NCI-H2029 (cell line): Measurements from ENCODE around the gene ZNF292.
"Not testable (repeated sequence)": the region's sequence is repeated elsewhere in the genome, so short reads cannot be mapped to it uniquely, and the experiment has no call there.

Source experiments
- DNase-seq: peaks from one replicate; lab custom pipeline; 2025; lab: John Stamatoyannopoulos, UW

Gene ZNF292

GRCh38 chr6:87164004-87164403, 8.6 kb downstream of the ZNF292 start:
- DNase-seq, result no peak

- no peak for DNase-seq
These were observed 9.1 kb downstream of the ZNF292 start for GRCh38 chr6:87164506-87164905.

DNA sequence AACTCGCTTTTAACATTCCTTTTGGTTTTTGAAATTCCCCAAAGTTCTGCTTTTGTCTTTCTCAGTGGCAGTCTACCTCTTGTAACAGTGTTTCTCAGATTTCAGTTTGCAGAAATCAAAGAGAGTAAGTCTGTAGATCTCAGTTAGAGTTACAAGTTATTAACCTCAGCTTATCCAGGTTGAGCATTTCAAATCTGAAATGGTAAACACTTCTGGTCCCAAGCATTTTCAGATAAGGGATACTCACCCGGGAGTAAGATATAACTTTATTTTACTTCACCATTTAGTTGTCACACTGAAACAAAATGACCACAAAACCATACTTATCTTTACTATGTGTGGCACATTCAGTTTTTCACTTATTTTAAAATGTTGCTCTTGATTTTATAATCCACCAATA, 9.8 kb downstream of the ZNF292 start:
- no peak for DNase-seq

- DNase-seq, result no peak
These were observed 16.7 kb downstream of the ZNF292 start for GRCh38 chr6:87171938-87172633.

DNA sequence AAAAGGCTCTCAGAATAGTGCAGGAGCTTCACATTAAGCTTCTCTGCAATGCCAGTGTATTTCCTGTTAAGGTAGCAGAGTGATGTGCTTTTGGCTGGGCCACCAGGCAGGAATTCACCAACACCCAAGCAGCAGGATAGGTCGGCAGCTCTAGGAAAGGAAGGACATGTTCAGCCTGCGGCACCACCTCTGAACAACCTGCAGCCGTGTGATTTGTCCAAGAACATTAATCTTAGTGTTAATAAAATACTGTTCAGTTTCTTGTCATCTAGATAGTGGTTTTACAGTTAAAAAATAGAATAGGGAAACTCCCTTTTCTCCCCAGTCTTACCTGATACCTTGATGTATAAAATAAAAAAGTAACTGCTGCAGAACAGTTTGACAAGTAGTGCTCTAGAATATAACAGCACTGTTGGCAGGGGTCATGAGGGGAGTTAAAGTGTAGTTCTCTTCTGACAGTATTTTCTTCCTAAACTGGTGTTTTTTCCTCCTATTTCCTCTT, 18.8 kb downstream of the ZNF292 start:
- no peak for DNase-seq

DNA sequence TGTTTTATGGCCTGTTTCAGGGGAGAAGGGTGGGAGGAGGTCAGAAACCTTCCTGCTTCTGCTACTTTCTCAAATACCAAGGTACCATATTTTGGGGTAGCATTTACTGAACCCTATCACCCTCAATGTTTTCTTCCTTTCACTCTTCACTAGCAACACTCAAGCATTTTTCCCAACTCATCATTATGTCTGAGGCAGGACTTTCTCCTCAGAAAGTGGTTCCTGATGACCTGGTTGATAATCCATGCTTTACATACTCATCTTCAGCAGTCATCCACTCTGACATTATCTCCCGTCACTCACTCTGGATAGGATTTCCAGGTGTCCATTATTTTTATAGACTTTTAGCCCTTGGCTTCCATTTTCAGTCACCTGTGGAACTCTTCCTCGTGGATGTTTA, 21.1 kb downstream of the ZNF292 start:
- no peak for DNase-seq

DNA sequence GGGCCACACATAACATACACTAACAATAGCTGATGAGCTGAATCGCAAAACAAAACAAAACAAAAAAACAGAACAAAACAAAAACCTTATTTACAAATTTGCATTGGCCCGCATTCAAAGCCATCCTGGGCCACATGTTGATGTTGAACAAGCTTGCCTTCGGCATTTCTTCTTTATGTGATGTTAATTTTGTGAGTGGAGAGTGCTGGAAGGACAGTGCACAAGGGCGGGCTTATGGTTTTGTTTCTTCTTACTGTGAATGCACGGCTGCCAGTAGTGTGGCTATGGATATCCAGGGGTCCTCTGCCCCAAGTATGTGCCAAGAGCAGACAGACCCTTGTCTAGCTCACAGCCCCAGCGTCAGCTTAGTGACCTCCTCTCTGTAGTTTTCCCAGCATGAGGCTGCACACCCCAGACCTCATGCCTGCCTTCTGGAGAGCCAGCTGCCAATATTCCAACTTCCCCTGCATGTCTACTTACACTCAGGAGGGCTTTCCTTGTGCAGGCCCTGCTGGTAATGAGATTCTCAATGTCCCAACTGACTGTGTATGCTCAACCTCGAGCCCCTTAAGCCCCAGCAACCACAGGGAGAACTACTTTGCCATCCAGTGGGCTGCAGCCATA, 24.9 kb downstream of the ZNF292 start:
- no peak for DNase-seq

- no peak for DNase-seq
These were observed 26.5 kb downstream of the ZNF292 start for GRCh38 chr6:87181903-87182302.

DNA sequence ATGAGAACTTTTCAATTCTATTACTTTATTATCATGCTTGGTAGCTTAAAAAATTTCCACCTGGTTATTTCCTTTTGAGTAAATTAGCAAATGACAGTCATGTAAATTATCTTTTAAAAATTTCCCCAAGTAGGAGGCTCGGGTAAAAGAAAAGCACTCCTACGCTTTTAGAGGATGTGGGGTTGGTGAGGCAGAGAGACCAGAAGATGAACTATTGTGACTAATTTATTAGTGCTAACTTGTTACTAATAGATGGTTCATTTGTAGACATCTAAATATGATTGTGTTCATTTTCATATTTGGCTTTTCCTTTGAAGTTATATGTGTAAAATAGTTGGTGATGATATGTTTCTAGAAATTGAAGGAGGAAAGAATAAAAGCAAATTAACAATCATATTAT, 27.0 kb downstream of the ZNF292 start:
- no peak for DNase-seq

GRCh38 chr6:87182940-87183339, 27.6 kb downstream of the ZNF292 start:
- DNase-seq, result no peak

DNA sequence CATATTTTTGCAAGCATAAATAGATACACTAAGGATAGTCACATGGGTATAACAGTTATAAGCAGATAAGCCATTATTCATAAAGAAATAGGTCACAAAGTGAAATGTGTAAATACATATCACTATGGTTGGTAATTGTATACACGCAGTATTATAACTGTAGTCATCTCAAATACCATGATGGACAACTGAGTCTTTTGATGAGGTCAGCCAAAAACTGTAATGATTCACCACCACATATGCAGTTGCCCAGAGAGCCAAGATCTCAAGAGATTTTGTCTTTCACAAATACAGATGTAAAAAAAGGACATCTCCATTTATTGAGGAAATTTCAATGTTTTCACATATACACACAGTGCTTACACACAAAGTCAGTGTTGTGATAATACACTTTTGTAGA, 28.3 kb downstream of the ZNF292 start:
- no peak for DNase-seq

DNA sequence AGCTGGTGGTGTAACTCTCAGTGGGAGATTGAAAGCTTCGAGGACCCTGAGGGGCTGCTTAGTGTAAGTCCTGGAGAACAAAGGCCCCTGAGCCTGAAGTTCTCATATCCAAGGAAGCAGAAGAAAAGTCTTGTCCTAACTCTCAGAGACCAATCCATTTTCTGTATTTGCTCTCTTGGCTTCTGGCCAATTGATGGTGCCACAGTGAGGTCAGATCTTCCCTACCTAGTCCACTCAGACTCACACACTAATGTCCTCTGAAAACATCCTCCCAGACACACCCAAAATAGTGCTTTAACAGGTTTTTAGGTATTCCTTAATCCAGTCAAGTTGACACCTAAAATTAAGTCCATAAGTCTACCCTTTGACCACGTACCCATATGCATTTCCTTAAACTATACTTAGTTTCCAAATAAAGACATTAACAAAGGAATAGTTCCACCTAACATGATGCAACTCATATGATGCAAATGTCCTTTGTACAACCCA, 29.4 kb downstream of the ZNF292 start:
- DNase-seq, result peak; percentile 12

- no peak for DNase-seq
These were observed 41.0 kb downstream of the ZNF292 start for GRCh38 chr6:87196275-87196842.

GRCh38 chr6:87197547-87197946, 42.2 kb downstream of the ZNF292 start:
- no peak for DNase-seq

- DNase-seq, result not testable (repeated sequence)
These were observed 42.9 kb downstream of the ZNF292 start for GRCh38 chr6:87198022-87198810.

DNA sequence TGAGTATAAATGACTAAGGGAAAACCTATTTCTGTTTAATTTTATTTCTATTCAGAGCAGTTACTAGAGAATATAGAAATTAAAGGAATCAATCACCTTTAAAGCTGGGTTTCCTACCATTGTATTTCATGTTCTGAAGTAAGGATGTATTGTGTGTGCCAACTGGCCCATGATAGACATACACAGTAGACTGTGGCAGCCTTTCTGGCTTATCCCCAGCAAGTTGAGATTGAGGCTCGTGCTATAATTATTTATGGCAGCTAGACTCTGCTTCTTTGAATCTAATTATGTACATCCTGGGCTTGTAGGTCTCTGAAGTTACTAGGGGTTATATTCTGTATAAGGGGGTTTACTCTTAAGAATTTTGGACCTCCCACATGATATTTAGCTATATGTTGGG, 44.4 kb downstream of the ZNF292 start:
- no peak for DNase-seq

DNA sequence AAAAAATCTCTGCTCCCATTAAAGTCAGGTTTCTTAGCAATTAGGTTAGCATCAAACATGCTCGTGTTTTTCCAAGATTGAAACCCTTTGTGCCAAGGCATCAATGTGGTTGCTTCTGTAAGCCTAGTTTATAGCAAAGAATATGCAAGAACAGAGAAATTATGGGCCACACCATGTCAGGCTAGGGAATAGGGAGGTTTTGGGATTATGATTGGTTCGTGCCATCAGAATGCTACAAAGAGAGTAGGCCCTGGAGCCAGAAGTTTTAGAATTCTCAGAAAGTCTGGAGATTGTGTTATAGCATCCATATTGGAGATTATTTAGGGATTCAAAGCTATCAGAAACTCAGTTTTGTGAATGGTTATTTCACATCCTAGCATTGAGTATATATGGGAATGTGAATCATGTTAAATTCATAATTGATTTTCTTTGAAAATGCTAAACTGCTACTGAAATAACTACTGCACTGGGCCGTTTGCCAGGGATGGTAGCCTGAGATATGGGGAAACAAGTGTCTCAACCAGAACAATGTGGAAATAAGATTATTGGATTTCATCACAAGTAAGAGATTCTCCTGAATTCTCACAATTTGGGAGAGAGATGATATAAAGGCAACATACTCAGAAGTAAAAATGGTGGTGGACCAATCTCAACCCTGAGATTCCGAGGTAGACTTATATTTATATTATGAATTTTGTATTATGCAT, 45.3 kb downstream of the ZNF292 start:
- DNase-seq, result no peak

GRCh38 chr6:87203448-87204023, 48.2 kb downstream of the ZNF292 start:
- DNase-seq, result no peak

DNA sequence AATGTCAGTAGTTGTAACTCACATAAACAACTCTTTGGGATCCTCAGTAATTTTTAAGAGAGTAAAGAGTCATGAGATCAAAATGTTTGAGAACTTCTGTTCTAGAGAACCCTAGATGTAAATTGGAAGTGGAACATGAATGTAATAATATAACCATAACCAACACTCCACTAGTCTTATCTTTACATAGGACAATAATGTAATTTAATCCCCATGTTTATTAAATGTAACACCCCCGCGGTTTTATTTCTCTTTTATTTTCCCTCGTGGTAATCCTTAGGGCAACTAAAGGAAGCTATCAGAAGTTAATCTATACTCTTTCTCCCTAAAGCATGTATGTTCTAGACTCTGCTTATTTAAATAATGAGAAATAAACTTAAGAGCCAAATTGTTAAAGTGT, 54.4 kb downstream of the ZNF292 start:
- DNase-seq, result no peak

DNA sequence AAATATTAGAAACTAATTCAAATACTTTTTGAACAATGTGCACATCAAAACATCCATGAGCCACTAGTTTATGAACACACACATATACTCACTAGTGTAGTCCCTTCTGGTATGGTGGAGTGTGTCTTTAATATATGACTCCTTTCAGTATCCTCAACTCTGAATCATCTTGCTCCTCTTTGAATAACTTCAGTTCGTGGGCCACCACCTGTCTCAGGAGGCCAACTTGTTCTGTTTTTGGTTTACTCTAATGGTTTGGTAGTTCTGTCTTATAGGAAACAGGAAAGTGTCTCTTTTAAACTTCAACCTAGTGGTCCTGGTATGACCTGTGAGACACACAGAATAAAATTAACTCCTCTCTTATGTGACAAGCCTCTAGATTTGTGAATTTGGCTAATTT, 55.6 kb downstream of the ZNF292 start:
- DNase-seq, result no peak

GRCh38 chr6:87212596-87212995, 57.2 kb downstream of the ZNF292 start:
- DNase-seq, result no peak
